GM23338 (cell line): ENCODE data around the gene APLNR. TPM values are rescaled to one million over a fixed set of nuclear protein-coding genes. Genes with fewer than 3 reads are reported as not detected.

Experiments
- ATAC-seq: fragments of 200-7000 bp; cut with Tn5 transposase; 3 replicates; pipeline ENCODE4 v1.9.1; 2020
- DNase-seq: peaks from one replicate; pipeline ENCODE4 v3.0.0-alpha.2; 2015; ENCODE audit warnings: low spot score
- H2AFZ ChIP-seq: fragments of 200-600 bp; sonication (generic); 2 replicates; pipeline ENCODE4 v1.8.0; 2016; ENCODE audit warnings: antibody characterized with exemption, mild to moderate bottlenecking, moderate library complexity
- H3F3A ChIP-seq: fragments of 200-600 bp; sonication (generic); replicated peaks from 2 replicates; pipeline ENCODE4 v1.8.0; 2017; ENCODE audit warnings: antibody characterized with exemption, mixed run types, low read depth
- H3K27ac ChIP-seq: fragments of 200-600 bp; sonication (generic); 2 replicates; pipeline ENCODE4 v1.6.1; 2016; ENCODE audit warnings: low read depth
- H3K27me3 ChIP-seq: fragments of 200-600 bp; sonication (generic); 2 replicates; pipeline ENCODE4 v1.8.0; 2016; ENCODE audit warnings: mild to moderate bottlenecking, mixed run types, moderate library complexity; ENCODE audit not compliant: insufficient read depth
- H3K36me3 ChIP-seq: fragments of 200-600 bp; sonication (generic); 2 replicates; pipeline ENCODE4 v1.8.0; 2016; ENCODE audit warnings: mild to moderate bottlenecking; ENCODE audit not compliant: insufficient read depth
- H3K4me1 ChIP-seq: fragments of 200-600 bp; sonication (generic); 2 replicates; pipeline ENCODE4 v1.8.0; 2016; ENCODE audit warnings: mild to moderate bottlenecking, moderate library complexity; ENCODE audit not compliant: insufficient read depth
- H3K4me2 ChIP-seq: fragments of 200-600 bp; sonication (generic); 2 replicates; pipeline ENCODE4 v1.7.1; 2017; ENCODE audit warnings: mixed run types
- H3K4me3 ChIP-seq: fragments of 200-600 bp; sonication (generic); 2 replicates; pipeline ENCODE4 v1.6.1; 2016; ENCODE audit warnings: mixed run types
- H3K79me2 ChIP-seq: fragments of 200-600 bp; sonication (generic); replicated peaks from 2 replicates; pipeline ENCODE4 v1.8.0; 2017; ENCODE audit warnings: mild to moderate bottlenecking; ENCODE audit not compliant: insufficient read depth
- H3K9me2 ChIP-seq: fragments of 200-600 bp; sonication (generic); 2 replicates; pipeline ENCODE4 v1.8.0; 2017; ENCODE audit not compliant: insufficient read depth
- H4K20me1 ChIP-seq: fragments of 200-600 bp; sonication (generic); replicated peaks from 2 replicates; pipeline ENCODE4 v1.8.0; 2017; ENCODE audit warnings: mild to moderate bottlenecking; ENCODE audit not compliant: insufficient read depth
- H3K27ac Mint-ChIP-seq: 2 replicates; pipeline ENCODE4 v1.8.0; 2020; ENCODE audit warnings: inconsistent platforms, mild to moderate bottlenecking, moderate library complexity, mixed read lengths
- H3K27me3 Mint-ChIP-seq: 3 replicates; pipeline ENCODE4 v1.8.0; 2022; ENCODE audit warnings: low read depth, mild to moderate bottlenecking, moderate library complexity, mixed read lengths, inconsistent platforms; ENCODE audit not compliant: insufficient read depth, poor library complexity
- H3K36me3 Mint-ChIP-seq: 3 replicates; pipeline ENCODE4 v1.8.0; 2021; ENCODE audit warnings: low read depth, mild to moderate bottlenecking, inconsistent platforms, moderate library complexity, mixed read lengths
- H3K4me1 Mint-ChIP-seq: 3 replicates; pipeline ENCODE4 v1.8.0; 2020; ENCODE audit warnings: mild to moderate bottlenecking, inconsistent platforms, mixed read lengths
- H3K4me3 Mint-ChIP-seq: 3 replicates; pipeline ENCODE4 v1.8.0; 2021; ENCODE audit warnings: moderate library complexity, mild to moderate bottlenecking, inconsistent platforms, mixed read lengths
- H3K9me3 Mint-ChIP-seq: 3 replicates; pipeline ENCODE4 v1.8.0; 2020; ENCODE audit warnings: moderate library complexity, mild to moderate bottlenecking, inconsistent platforms, mixed read lengths
- CREB1 ChIP-seq: fragments of 250-450 bp; sonication (Bioruptor Pico); IDR thresholded peaks from 2 replicates; pipeline ENCODE4 v1.5.0; 2020; ENCODE audit warnings: low read depth, mild to moderate bottlenecking, moderate library complexity
- CTCF ChIP-seq, 2 experiments: fragments of 200-600 bp in 1 of 2; sonication (generic) in 1 of 2; conservative IDR thresholded peaks; 2 replicates each; pipeline versions ENCODE4 v1.5.1 to v1.6.1; 2016 to 2017; ENCODE audit warnings: antibody characterized with exemption in 2 of 2, low read depth in 2 of 2, mild to moderate bottlenecking in 2 of 2, moderate library complexity in 1 of 2
- ETS1 ChIP-seq: IDR thresholded peaks from 2 replicates; pipeline ENCODE4 v1.6.1; 2016; ENCODE audit warnings: antibody characterized with exemption
- EZH2 ChIP-seq: fragments of 200-600 bp; sonication (generic); IDR thresholded peaks from one replicate; pipeline ENCODE4 v1.8.0; 2017; ENCODE audit warnings: antibody characterized with exemption, mild to moderate bottlenecking, low read depth; ENCODE audit not compliant: unreplicated experiment
- EZH2phosphoT487 ChIP-seq: fragments of 200-600 bp; sonication (generic); IDR thresholded peaks from one replicate; pipeline ENCODE4 v1.8.1; 2018; ENCODE audit warnings: antibody characterized with exemption; ENCODE audit not compliant: unreplicated experiment
- JUNB ChIP-seq: IDR thresholded peaks from one replicate; pipeline ENCODE4 v1.6.1; 2016; ENCODE audit warnings: antibody characterized with exemption; ENCODE audit not compliant: unreplicated experiment
- NANOG ChIP-seq: IDR thresholded peaks from 2 replicates; pipeline ENCODE4 v1.6.1; 2016; ENCODE audit warnings: antibody characterized with exemption, borderline replicate concordance
- POLR2AphosphoS5 ChIP-seq: IDR thresholded peaks from 2 replicates; pipeline ENCODE4 v1.6.1; 2016; ENCODE audit warnings: antibody characterized with exemption, low read depth
- STAT1 ChIP-seq: IDR thresholded peaks from one replicate; pipeline ENCODE4 v1.6.1; 2016; ENCODE audit warnings: antibody characterized with exemption; ENCODE audit not compliant: unreplicated experiment
- ZNF114 ChIP-seq: fragments of 250-450 bp; sonication (Bioruptor Pico); IDR thresholded peaks from 2 replicates; pipeline ENCODE4 v1.5.0; 2020; ENCODE audit warnings: mild to moderate bottlenecking, moderate library complexity
- ZNF331 ChIP-seq: fragments of 250-450 bp; sonication (Bioruptor Pico); IDR thresholded peaks from 2 replicates; pipeline ENCODE4 v1.5.0; 2020; ENCODE audit warnings: low read depth, mild to moderate bottlenecking, moderate library complexity
- ZNF462 ChIP-seq: fragments of 250-450 bp; sonication (Bioruptor Pico); IDR thresholded peaks from 2 replicates; pipeline ENCODE4 v1.5.0; 2020; ENCODE audit warnings: mild to moderate bottlenecking, moderate library complexity
- polyA plus RNA-seq: library from polyadenylated mRNA; unstranded; fragments of >200 nt; fragmentation: Nextera tagmentation; extraction: Ambion mirVana; gene quantifications from 2 replicates; pipeline ENCODE4 v1.2.1, GENCODE V29; 2016
- total RNA-seq: library from RNA; depleted of rRNA; stranded (reverse); fragments of >200 nt; shearing (Covaris generic); gene quantifications from 2 replicates; pipeline ENCODE4 v1.2.3, GENCODE V29; 2014
- TF ChIP-seq, protein P1 (sequence below): IDR thresholded peaks from one replicate; pipeline ENCODE4 v1.6.1; 2018; ENCODE audit warnings: antibody characterized with exemption; ENCODE audit not compliant: unreplicated experiment

APLNR gene
- total and polyA plus RNA-seq, 2 experiments from 2014 or later = 0.10 TPM; not detected in 1

GRCh38 chr11:57274904-57275498, 38.0 kb upstream of the APLNR start:
- Histone ChIP-seq H3K36me3 (no peaks in the 10 kb centered on the region), H3K27me3 (0 out of 2 replicates have a peak, but pooled peaks cover 4% of the 10 kb centered on the region), H2AFZ (no peak overlapping the region; the same call in 1 of the 2 replicates), H3F3A (no peaks in the 10 kb centered on the region), H3K79me2 (no peaks in the 10 kb centered on the region), H3K4me3 (no peak overlapping the region), H3K4me1 (peaks cover 22% of the 10 kb centered on the region), H3K27ac (no peak overlapping the region), H4K20me1 (no peaks in the 10 kb centered on the region), H3K9me2 (peaks cover 12% of the 10 kb centered on the region), H3K4me2 (no peak overlapping the region)
- H3K36me3 Mint-ChIP-seq = peaks cover 4% of the 10 kb centered on the region
- H3K4me1 Mint-ChIP-seq = peaks cover 17% of the 10 kb centered on the region
- no peak overlapping the region for H3K27ac Mint-ChIP-seq
- no peak for ATAC-seq
- no peak for DNase-seq
- H3K4me3 Mint-ChIP-seq = no peak overlapping the region
- TF ChIP-seq JUNB = no peak
- TF ChIP-seq, protein P1, sequence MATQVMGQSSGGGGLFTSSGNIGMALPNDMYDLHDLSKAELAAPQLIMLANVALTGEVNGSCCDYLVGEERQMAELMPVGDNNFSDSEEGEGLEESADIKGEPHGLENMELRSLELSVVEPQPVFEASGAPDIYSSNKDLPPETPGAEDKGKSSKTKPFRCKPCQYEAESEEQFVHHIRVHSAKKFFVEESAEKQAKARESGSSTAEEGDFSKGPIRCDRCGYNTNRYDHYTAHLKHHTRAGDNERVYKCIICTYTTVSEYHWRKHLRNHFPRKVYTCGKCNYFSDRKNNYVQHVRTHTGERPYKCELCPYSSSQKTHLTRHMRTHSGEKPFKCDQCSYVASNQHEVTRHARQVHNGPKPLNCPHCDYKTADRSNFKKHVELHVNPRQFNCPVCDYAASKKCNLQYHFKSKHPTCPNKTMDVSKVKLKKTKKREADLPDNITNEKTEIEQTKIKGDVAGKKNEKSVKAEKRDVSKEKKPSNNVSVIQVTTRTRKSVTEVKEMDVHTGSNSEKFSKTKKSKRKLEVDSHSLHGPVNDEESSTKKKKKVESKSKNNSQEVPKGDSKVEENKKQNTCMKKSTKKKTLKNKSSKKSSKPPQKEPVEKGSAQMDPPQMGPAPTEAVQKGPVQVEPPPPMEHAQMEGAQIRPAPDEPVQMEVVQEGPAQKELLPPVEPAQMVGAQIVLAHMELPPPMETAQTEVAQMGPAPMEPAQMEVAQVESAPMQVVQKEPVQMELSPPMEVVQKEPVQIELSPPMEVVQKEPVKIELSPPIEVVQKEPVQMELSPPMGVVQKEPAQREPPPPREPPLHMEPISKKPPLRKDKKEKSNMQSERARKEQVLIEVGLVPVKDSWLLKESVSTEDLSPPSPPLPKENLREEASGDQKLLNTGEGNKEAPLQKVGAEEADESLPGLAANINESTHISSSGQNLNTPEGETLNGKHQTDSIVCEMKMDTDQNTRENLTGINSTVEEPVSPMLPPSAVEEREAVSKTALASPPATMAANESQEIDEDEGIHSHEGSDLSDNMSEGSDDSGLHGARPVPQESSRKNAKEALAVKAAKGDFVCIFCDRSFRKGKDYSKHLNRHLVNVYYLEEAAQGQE = no peak
- TF ChIP-seq ZNF331 (CRISPR knock-in tag) = no peak
- no peak for TF ChIP-seq ETS1
- TF ChIP-seq EZH2 = no peak
- TF ChIP-seq CREB1 (CRISPR knock-in tag) = no peak
- no peak for TF ChIP-seq POLR2AphosphoS5
- no peak for TF ChIP-seq CTCF (conservative IDR thresholded peaks at IDR 0.05; ENCODE audit: low read depth in 2 of 2)
- TF ChIP-seq NANOG = no peak
- TF ChIP-seq ZNF114 (CRISPR knock-in tag) = no peak
- no peak for TF ChIP-seq STAT1
- TF ChIP-seq EZH2phosphoT487 = no peak
- TF ChIP-seq ZNF462 (CRISPR knock-in tag) = no peak
- peaks cover 21% of the 10 kb centered on the region for H3K9me3 Mint-ChIP-seq
- H3K27me3 Mint-ChIP-seq = peaks cover 6% of the 10 kb centered on the region
